ENCODE data around the gene NPDC1.
A peak's percentile ranks its signal among the peaks of the same experiment; 100 is the strongest.

Gene NPDC1

DNA sequence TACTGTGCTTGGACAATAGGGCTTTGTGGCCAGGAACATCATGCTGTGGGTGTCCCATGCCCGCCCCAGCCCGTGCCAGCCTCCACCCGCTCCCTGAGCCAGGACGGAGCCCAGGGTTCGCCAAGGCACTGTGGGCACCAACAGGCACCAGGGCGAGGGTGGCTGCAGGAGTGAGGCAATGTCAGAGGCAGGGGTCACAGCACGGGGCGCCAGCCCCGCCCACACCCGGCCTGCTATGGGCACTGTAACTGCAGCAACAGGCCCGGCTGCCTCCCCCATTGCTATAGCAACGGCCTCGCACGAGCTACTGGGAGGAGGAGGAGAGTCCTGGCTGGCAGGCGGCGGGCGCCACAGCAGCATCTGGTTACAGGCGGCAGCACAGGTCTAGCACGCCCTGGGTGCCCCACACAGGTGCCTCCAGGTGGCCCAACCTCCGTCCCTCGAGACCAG, 20.4 kb downstream of the NPDC1 start:
- DNase-seq (ENCODE audit: low spot score): no peak

DNA sequence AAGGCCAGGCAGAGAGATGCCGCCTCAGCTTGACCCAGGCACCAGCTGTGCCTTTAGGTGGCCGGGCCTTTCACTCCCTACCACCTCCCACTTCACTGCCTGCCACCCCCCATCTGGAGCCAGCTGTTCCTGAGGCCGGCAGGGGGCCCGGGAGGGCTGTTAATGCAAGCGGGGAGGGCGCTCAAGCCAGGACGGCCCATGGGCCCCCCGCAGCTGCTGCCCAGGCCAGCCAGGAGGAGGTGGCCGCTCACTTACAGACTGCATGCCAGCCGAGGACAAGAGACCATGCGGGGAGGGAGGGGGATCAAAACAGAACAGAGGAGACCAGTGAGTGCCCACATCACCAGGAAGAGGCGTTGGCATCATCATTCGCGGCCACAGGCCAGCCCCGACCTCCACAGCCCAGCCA, 22.4 kb downstream of the NPDC1 start:
- no peak for DNase-seq (ENCODE audit: low spot score)

DNA sequence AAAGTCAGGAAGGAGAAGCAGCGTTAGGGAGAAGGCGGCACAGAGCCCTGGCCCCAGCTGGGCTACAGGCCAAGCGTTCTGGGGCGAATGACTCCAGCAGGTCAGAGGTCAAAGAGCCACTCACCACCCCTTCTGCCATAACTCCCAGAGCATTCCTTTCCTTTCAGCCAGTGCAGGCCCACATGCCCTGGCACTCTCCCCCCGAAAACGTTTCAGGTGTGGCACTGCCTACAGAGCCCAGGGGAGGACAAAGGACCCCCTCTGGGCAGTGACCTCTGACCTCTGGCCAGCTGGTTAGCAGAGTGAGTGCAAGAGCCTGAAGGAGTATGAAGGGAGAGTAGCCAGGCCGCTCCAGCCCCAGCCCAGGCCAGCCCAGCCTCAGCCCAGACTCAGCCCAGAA, 22.8 kb downstream of the NPDC1 start:
- DNase-seq (ENCODE audit: low spot score): no peak

DNA sequence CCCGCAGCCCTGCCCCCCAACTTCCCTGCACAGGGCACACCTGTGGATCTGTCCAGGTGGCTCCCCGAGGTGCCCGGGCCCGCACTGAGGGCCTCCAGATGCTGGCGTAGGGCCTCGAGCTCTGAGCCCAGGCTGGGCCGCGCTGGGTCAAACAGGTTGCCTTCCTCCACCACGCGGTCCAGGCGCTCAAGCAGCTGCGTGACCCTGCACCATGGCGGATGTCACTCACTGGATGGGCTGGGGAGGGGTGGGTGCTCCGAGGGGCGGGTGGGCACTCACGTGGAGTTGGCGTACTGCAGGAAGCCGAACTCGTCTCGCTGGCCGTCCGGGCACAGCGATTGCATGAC, 23.3 kb downstream of the NPDC1 start:
- DNase-seq (ENCODE audit: low spot score): no peak

DNA sequence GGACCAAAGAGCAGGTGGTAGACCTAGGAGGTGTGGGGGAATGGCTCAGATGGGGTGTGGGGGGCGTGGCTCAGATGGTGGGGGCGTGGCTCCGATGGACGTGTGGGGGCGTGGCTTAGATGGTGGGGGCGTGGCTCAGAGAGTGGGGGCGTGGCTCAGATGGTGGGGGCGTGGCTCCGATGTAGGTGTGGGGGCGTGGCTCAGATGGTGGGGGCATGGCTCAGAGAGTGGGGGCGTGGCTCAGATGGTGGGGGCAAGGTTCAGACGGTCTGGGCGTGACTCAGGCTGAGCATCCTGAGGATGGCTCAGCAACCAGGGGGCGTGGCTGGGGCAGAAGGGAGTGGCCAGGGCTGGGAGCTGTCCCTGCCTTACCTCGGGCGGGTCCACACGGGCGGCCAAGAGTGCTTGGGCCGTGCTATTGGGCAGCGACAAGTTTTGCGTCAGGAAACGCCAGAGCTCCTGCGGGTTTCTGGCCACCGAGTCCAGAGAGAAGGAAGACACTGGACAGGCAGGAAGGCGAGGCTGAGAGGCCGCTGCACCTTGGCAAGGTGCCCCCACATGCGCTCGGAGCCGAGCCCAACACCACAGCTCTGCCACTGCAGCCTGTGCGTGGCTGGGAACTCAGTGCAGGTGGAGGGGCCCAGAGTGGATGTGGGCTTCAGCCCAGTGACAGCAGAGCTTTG, 23.9 kb downstream of the NPDC1 start:
- DNase-seq (ENCODE audit: low spot score): peak; percentile 89

DNA sequence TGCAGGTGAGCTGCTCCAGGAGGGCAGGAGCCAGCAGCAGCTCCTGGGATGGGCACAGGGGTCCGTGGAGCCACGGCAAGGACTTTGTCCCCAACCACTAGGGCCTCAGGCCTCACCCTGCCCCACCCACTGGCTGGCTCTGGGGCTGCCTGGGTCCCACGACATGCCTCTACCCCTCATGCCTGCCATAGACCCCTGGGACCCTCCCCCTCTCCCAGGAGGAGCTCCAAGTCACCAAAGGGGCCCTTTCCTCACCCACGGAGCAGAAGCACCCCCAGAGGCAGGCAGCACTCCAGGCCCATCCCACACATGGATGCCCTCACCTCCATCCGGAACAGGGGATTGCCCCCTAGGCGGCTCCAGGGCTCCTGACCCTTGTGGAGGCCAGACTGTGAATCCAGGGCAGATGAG, 24.4 kb downstream of the NPDC1 start:
- DNase-seq (ENCODE audit: low spot score): no peak

DNA sequence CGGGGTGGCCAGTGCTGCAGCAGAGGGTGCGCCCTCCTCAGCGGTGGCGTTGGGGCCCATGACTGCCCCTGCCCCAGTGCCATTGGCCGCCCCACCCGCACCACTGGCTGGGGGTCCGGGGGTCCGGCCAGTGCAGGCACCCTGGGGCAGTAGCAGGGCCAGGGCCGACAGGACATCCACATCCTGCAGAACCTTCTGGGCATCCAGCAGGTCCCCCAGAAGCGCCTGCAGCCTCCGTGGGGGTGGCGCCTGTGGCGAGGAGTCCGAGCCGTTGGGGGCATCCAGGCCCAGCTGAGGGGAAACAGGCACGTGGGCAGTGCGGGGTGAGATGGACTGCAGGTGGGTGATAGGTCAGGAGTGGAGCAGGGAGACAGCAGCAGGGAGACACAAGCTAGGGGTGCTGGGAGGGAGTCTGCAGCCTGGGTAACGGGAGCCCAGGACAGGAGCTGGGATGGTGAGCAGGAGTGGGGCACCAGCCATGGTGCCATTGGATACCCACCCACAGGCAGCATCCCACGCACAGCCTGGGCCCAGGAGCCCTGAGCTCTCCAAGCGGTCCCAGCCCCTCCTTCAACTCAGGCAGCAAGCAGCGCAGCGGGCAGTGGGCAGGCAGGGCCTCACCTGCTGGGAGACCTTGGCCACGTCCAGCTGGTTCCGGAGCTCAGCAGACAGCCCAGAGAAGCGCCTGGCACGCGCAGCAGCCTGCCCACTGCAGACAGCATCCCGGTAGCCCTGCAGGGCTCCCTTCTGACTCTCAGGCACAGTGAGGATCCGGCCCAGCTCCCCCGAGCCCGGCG, 25.0 kb downstream of the NPDC1 start:
- no peak for DNase-seq (ENCODE audit: low spot score)

DNA sequence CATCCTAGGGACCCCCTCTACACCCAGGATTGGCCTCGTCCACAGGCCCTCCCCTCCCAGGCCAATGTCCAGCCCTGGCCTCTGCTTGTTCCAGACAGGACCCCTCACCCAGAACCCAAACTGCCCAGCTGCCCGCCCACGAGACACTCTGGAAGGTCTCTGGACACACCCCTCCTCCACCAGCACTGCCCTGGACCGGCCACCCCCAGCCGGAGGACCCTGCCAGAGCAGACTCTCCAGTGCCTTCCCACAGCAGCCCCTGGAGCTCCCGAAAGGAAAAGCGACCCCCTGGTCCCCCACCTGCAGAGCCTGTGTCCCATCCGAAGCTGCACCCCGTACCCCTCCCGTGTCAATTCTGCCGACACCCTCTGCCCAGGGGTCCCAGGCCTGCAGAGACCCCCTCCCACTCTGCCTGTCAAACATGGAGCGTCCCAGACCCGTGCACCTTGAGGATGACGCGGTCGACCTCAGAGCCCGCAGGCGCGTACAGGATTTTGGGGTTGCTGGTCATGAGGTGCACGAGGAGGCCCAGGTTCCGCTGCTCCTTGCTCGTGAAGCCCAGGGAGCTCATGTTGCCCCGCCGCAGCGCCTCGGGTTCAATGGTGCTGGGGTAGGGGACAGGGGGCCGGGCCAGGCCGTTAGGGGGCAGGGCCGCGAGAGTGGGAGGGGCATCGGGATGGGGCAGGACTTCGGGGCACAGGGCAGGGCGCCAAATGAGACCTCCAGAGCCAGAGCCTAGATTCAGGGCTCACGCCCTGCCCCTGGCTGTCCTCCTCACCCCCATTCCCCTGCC, 25.9 kb downstream of the NPDC1 start:
- no peak for DNase-seq (ENCODE audit: low spot score)

DNA sequence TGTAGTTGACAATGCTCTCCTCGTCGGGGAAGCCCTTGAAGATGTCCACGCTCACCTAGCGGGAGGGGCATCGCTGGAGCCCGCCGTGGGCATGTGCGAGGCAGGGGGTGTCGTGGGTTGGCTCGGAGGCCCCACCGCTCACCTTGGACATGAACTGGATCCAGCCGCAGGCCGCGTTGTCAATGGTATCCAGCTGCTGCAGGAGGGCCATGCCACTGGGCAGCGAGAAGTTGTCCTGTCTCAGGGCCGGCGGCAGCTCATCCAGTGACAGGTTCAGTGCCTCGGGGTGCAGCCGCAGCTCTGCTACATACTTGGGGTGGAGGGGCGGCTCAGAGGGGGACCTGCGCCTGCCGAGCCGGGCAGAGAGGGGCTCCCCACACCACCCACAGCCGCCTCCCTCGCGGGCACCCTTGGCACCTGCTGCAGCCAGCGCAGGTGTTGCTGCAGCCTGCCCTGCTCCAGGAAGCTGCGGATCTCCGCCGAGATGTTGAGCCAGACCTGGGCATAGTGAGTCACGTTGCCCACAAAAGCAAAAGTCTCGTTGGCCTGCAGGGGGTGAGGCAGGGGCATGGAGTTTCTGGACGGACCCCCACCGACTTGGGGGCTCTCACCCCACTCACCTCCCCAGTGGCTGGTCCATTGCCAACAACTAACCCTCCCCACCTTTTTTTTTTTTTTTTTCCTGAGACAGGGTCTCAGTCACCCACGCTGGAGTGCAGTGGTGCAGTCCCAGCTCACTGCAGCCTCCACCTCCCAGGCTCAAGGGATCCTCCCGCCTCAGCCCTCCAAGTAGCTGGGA, 27.0 kb downstream of the NPDC1 start:
- no peak for DNase-seq (ENCODE audit: low spot score)

DNA sequence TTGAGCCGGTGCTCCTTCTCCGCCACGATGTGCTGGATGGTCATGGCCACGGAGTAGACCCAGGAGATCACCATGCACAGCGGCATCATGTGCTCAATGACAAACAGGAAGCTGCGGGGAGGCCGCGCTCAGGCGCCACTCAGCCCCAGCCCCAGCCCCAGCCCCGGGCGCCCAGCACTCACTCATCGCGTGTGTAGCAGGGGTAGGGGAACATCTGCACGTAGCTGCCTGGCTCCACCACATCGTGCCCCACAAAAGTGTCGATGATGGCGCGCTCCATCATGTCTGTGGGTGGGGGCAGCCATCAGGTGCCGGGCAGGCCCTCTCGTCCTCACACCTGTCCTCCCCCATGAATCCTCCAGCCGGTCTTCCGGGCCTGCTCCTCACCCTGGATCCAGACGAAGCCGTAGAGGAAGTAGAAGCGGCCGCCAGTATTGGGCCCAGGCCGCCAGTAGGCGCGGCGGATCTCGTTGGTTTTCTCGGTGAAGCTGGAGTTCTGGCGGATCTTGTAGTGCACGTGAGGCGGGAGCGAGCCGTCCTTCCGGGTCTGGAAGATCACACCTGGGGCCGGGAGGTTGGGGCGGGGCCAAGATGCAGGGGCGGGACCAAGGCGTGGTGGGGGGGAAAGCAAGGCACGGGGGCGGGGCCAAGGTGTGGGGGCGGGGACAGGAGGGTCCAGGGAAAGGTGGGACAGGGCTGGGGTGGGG, 28.0 kb downstream of the NPDC1 start:
- no peak for DNase-seq (ENCODE audit: low spot score)

DNA sequence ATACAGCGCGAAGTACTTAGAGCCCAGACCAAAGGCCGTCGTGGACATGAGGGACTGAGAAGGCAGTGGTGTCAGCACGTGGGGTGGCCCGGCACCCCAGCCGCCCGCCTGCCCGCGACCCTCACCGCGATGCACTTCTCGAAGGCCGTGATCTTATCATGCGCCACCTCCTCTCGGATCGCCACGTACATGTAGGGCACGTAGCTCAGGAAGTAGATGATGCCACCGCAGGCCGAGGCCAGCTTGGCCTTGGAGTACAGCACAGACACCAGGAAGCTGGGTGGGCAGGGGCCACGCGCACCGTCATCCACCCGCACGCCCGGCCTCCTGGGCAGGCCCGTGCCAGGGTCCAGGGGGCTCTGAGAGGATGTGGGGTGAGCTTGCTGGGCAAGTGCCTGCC, 28.9 kb downstream of the NPDC1 start:
- DNase-seq (ENCODE audit: low spot score): no peak

DNA sequence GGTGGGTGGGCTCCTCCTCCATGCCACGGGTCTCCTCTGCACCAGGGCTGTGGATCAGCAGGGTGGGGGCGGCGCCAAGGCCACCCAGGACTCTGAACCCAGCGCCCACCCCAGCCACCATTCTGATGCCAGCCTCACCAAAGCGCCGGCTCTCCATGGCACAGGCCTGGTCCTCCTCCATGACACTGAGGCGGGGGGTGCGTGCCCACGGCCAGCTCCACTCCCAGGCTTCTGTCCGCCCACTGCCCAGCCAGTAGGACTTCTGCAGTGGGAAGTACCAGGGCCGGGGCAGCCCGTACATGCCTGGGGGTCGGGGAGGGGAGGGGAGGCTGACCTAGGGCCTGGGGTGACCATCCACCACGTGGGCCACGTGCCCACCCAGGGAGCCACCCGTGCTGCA, 29.5 kb downstream of the NPDC1 start:
- no peak for DNase-seq (ENCODE audit: low spot score)

DNA sequence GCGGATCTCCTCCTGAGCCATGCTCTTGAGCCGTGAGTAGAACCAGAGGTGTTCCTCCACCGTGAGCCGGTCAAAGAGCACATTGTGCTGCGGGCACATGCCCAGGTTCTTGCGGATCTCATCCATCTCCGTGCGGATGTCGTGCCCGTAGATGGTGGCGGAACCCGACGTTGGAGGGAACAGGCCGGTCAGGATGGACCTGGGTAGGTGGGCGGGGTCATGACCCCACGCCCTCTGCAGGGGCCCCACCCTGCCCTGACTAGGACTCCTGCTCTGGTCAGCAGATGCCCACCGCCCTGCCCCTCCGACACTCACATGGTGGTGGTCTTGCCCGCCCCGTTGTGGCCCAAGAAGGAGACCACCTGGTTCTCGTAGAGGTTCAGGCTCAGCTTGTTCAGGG, 30.0 kb downstream of the NPDC1 start:
- DNase-seq (ENCODE audit: low spot score): no peak

DNA sequence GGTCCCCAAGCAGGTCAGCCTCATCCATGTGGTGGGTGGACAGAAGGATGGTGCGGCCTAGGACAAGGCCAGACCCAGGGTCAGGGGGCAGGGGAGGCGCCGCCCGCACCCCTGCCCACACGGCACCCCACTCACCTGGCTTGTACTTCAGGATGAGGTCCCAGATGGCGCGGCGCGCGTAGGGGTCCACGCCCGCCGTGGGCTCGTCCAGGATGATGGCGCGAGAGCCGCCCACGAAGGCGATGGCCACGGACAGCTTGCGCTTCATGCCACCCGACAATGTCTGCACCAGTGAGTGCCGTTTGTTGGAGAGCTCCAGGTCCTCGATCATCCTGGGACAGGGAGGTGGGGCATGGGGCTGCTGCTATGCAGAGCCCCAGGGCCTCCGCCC, 30.4 kb downstream of the NPDC1 start:
- DNase-seq (ENCODE audit: low spot score): no peak

DNA sequence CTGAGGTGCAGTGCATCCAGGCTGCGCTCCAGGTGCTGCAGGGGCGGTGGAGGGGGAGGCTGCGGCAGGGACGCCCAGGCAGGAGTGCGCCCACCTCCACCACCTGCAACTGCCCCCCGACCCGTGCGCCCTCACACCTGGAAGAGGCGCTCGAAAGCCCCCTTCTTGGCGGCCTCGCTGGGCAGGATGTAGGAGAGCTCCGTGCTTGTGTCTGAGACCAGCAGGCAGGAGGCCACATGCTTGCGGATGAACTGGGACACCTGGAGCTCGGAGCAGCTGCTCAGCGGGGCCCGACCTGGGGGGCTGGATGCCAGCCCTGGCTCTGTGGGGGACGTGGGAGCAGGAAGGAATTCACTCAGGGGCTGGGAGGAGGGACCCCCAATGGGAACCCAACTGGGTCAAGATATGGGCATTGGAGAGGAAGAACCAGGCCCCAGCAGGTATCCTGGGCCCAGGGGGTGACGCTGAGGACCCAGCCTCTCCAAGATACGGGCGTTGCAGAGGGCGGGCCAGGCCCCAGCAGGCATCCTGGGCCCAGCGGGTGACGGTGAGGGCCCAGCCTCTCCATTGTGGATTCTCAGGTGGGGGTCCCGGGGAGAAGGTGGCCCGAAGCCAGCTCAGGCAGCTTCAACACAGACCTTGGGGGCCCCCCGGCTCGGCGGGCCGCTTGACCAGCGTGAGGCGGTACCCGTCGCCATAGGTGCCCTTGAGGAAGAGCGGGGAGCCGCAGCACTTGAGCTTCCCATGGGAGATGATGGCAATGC, 31.0 kb downstream of the NPDC1 start:
- no peak for DNase-seq (ENCODE audit: low spot score)

DNA sequence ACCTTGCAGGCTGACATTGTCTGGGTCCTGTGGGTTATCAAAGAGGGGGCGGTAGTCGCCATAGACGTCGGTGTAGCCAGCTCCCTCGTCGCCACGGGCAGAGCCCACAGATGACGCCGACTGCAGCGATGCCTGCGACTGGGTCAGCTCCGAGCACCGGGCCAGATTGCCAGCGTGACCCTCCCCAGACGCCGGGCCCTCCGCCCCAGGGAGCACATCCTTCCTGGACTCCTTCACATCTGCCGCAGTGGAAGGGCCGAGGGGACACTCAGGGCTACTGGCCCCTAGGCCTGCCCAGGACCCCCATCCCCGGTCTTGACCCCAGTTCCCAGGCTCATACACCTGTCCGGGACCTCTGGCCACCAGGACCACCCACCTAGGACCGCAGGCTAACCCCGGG, 31.8 kb downstream of the NPDC1 start:
- DNase-seq (ENCODE audit: low spot score): no peak

DNA sequence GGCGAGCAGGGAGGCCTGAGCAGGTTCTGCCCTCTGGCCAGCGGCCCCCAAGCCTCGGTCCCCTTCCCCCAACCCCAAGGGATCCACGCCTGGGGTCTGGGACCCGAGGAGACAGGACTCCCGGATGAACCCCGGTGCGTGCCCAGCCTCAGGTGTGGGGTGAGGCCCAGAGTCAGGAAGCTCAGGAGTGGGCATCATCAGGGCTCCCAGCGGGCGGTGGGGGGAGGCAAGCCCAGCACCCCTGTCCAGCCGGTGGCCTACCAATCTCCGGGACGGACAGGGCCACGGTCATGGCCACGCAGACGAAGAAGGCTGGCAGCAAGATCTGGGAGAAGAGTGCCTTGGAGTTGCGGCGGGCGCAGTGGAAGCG, 32.4 kb downstream of the NPDC1 start:
- DNase-seq (ENCODE audit: low spot score): no peak

DNA sequence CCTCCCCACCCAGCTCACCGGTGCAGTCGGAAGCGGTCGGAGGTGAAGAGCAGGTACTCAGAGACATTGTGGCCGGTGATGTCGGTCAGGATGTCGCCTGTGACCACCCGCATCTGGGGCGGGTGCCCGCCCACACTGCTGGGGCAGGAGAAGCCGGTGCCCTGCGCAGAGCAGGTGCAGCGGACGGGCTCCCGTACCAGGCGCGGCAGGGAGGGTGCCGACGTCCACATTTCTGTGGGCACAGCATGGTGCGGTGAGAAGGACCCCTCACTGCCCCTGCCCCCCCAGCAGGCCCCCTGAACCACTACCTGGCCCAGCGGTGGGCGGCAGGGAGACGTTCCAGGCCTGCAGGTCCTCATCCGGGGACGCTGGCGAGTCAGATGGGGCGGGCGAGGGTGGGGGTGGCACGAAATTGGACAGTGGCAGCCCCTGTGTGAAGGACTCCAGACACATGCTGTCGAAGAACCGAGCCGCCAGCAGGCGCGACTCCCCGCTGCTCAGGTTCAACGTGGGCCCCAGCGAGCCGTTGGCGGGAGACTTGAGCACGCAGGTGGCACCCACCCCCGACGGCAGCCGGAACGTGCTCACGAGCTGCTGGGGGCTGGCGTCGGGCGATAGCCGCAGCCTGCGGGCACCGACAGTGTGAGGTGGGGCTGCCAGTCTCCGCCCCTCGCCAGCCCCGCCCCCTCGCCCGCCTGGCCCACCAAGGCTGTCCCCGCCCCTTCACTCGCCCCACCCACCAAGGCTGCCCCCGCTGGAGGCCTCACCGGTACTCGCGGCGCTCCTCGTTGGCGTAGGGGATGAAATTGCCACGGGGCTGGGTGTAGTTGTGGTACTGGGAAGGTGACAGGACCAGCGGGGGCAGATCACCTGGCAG, 33.0 kb downstream of the NPDC1 start:
- DNase-seq (ENCODE audit: low spot score): no peak

DNA sequence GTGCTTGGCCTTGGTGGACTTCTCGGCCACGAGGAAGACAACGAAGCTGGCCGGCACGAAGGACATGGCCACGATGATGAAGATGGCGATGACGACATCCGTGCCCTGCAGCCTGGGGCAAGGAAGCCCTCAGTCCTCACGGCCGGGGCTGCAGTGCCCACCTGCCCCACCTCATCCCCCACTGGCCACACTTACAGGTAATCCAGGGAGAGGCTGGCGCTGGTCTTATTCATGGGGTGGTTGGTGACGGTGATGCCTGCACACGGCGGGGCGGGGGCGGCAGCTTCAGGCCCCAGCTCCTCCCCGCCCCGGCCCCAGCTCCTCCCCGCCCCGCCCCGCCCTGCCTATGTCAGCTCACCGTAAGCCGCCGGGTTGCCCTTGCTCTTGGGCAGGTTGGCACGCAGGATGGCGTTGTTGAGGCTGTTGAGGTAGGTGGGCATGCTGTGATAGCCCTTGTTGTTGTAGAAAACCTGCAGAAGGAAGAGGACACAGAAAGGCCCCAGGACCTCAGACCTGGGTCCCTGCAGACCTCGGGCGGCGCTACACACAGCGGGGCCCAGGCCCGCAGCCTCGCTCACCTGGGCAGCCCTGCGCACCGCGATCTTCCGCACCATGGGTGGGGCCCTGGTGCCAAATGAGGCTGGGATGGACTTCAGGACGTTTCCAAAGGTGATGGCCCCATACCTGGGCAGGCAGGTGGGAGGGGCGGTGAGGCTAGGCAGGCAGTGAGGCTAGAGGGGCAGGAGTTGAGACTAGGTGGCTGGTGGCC, 33.9 kb downstream of the NPDC1 start:
- no peak for DNase-seq (ENCODE audit: low spot score)

Measured in LoVo (cell line).